KMS-11 (cell line): ENCODE results near the gene BCAR3.

Experiments
- H2AFZ ChIP-seq: fragments of 200-600 bp; sonication (generic); 2 replicates; pipeline ENCODE4 v1.6.1; 2016; ENCODE audit warnings: antibody characterized with exemption, mixed run types, low read depth
- H3K27ac ChIP-seq: fragments of 200-600 bp; sonication (generic); 2 replicates; pipeline ENCODE4 v1.6.1; 2016; ENCODE audit warnings: mild to moderate bottlenecking, mixed run types
- H3K27me3 ChIP-seq: fragments of 200-600 bp; sonication (generic); 2 replicates; pipeline ENCODE4 v1.6.1; 2017; ENCODE audit warnings: mild to moderate bottlenecking, low read depth, mixed run types, moderate library complexity; ENCODE audit not compliant: insufficient read depth
- H3K36me3 ChIP-seq: fragments of 200-600 bp; sonication (generic); 2 replicates; pipeline ENCODE4 v1.6.1; 2017; ENCODE audit warnings: mild to moderate bottlenecking, mixed run types; ENCODE audit not compliant: insufficient read depth
- H3K4me1 ChIP-seq: fragments of 200-600 bp; sonication (generic); 2 replicates; pipeline ENCODE4 v1.6.1; 2016; ENCODE audit warnings: mild to moderate bottlenecking, low read depth, mixed run types; ENCODE audit not compliant: poor library complexity, severe bottlenecking
- H3K4me2 ChIP-seq: fragments of 200-600 bp; sonication (generic); 2 replicates; pipeline ENCODE4 v1.7.0; 2016; ENCODE audit warnings: mild to moderate bottlenecking, mixed run types
- H3K4me3 ChIP-seq: fragments of 200-600 bp; sonication (generic); IDR thresholded peaks from 2 replicates; pipeline ENCODE4 v1.6.1; 2017; ENCODE audit warnings: low read depth, low read length, mixed read lengths; ENCODE audit not compliant: insufficient read depth
- H3K79me2 ChIP-seq: fragments of 200-600 bp; sonication (generic); 2 replicates; pipeline ENCODE4 v1.6.1; 2016; ENCODE audit warnings: low read depth, mixed run types; ENCODE audit not compliant: insufficient read depth
- H3K9ac ChIP-seq: fragments of 200-600 bp; sonication (generic); 2 replicates; pipeline ENCODE4 v1.6.1; 2016; ENCODE audit warnings: mild to moderate bottlenecking, mixed run types
- H4K20me1 ChIP-seq: fragments of 200-600 bp; sonication (generic); 2 replicates; pipeline ENCODE4 v1.6.1; 2016; ENCODE audit warnings: mild to moderate bottlenecking, mixed run types; ENCODE audit not compliant: insufficient read depth
- CTCF ChIP-seq: fragments of 200-600 bp; sonication (generic); conservative IDR thresholded peaks from 2 replicates; pipeline ENCODE4 v1.6.1; 2017; ENCODE audit warnings: low read depth, mild to moderate bottlenecking, antibody characterized with exemption, low read length, moderate library complexity, mixed read lengths

Gene BCAR3

DNA sequence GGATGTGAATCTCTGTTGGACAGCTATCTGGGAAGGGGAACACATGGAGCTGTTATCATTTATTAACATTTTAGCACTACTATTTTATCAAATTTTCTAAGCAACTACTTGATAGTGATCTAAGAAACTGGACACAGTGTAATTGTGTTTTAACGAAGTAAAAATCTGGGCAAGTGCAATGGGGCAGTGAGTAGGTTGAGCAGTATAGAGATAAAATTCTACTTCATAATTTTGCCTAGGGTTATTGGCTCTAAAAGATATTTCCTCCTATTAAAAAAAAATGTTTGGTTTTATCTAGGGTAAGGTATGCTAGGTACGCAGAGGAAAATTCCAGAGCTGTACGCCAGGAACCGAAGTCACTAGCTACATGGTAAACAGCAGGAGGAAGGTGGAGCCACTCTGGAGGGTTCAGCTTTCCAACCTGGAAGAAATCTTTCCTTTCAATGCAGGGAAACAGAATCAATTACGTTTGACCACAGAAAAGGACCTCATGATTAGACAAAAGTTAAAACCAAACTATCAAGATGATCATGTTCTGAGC, 43.3 kb downstream of the BCAR3 start:
- H4K20me1 ChIP-seq: no peaks in the 10 kb centered on the region
- H3K36me3 ChIP-seq: no peaks in the 10 kb centered on the region
- H3K27ac ChIP-seq: no peak overlapping the region

DNA sequence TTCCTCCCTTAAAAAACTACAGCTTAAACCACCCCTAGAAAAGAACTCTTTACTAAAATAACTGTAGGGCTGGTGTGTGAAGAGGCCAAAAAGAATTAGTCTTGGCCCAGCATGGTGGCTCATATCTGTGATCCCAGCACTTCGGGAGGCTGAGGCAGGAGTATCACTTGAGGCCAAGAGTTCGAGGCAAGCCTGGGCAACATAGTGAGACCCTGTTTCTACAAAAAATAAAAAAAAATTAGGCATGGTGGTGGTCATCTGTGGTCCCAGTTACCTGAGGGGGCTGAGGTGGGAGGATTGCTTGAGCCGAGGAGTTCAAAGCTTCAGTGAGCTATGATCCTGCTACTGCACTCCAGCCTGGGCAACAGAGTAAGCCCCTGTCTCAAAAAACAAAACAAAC, 44.9 kb downstream of the BCAR3 start:
- Histone ChIP-seq H3K9ac (no peak overlapping the region), H3K4me3 (no peak overlapping the region), H3K27ac (no peak overlapping the region), H2AFZ (no peak overlapping the region), H4K20me1 (no peaks in the 10 kb centered on the region), H3K4me2 (no peak overlapping the region), H3K27me3 (no peaks in the 10 kb centered on the region), H3K36me3 (no peaks in the 10 kb centered on the region), H3K4me1 (no peaks in the 10 kb centered on the region), H3K79me2 (no peaks in the 10 kb centered on the region)
- TF ChIP-seq CTCF: no peak

More for the DNA sequence above, 43.3 kb downstream of the BCAR3 start:
- Histone ChIP-seq H3K4me3 (no peak overlapping the region), H2AFZ (no peak overlapping the region), H3K9ac (no peak overlapping the region), H3K4me1 (no peaks in the 10 kb centered on the region), H3K27me3 (no peaks in the 10 kb centered on the region), H3K4me2 (no peak overlapping the region), H3K79me2 (no peaks in the 10 kb centered on the region)
- TF ChIP-seq CTCF: no peak

DNA sequence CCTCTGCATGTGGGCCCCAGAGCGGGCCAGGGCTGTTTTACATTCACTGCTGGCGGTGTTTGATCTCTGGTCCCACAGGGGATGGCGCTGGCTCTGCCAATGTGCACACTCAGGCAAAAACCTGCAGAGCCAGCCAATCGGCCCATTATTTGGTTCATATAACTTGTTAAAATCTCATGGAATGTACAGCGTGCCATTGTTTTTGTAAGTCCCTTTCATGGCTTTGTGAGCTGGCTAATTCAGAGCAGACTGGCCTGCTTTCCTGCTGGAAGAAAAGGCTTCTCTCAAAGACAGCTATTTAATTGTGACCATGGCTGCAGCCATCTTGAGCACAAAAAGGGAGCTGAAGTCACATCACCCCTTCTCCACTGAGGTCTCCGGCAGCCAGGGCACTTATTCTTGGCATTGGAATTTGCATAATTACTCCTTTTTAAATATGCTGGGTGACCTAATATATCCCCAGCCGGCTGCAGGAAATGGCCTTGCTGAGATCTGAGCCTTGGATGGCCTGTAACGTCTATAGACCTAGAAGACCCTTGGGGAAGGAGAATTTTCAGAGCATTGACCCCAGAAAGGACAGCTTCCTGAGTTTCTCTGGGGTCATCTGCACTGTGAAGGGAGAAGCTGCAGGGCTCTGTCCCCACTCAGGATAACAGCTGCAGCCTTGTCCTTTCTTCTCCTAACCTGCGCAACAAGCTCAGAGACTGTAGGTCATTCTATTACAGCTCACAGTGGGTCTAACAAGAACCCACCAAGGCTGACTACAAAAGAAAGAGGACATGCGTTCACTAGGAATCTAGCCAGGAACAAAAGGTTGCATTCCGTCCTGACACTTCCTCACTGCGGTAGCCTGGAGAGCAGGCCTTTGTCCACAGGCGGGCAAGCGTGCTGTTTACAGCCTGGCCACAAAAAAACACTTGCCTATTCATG, 45.8 kb downstream of the BCAR3 start:
- Histone ChIP-seq H3K4me2 (no peak overlapping the region), H3K79me2 (no peaks in the 10 kb centered on the region)

DNA sequence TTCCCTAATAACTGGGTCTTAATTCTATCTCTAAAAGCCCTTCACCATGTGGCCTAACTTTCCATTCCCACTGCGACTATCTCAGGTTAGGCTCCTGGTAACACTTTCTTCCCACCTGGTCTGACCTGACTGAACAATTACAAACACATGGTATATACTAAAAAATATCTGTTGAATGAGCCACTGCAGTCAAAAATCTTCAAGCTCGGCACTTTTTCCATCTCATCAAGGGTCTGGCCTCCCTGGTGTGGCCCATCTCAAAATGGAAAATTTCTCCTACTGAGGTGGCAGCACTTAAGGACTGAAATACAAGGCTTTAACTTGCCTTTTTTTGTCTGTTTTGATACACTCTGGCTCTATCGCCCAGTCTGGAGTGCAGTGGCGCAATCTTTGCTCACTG, 48.3 kb downstream of the BCAR3 start:
- Histone ChIP-seq H3K36me3 (no peaks in the 10 kb centered on the region), H3K27me3 (no peaks in the 10 kb centered on the region), H3K4me2 (no peak overlapping the region), H3K4me3 (no peak overlapping the region), H4K20me1 (no peaks in the 10 kb centered on the region), H3K79me2 (no peaks in the 10 kb centered on the region), H3K4me1 (no peaks in the 10 kb centered on the region), H2AFZ (no peak overlapping the region), H3K27ac (no peak overlapping the region), H3K9ac (no peak overlapping the region)
- TF ChIP-seq CTCF: no peak

More for the DNA sequence above, 45.8 kb downstream of the BCAR3 start:
- no peak overlapping the region for H3K4me3 ChIP-seq
- no peaks in the 10 kb centered on the region for H4K20me1 ChIP-seq
- no peak overlapping the region for H2AFZ ChIP-seq
- TF ChIP-seq CTCF: no peak
- H3K9ac ChIP-seq: no peak overlapping the region
- no peaks in the 10 kb centered on the region for H3K27me3 ChIP-seq
- no peak overlapping the region for H3K27ac ChIP-seq
- no peaks in the 10 kb centered on the region for H3K36me3 ChIP-seq
- H3K4me1 ChIP-seq: no peaks in the 10 kb centered on the region
